AG09319 (cell line): ENCODE results near the gene ZNF790.
"Not testable (repeated sequence)": the region's sequence is repeated elsewhere in the genome, so short reads cannot be mapped to it uniquely, and the experiment has no call there.

ENCODE experiments used
- DNase-seq: peaks from one replicate; pipeline ENCODE4 v3.0.0-alpha.2; 2010; ENCODE audit warnings: low read depth; ENCODE audit errors: extremely low read depth
- CTCF ChIP-seq: IDR thresholded peaks from 2 replicates; pipeline ENCODE4 v1.5.1; 2011; ENCODE audit warnings: low read depth, mild to moderate bottlenecking, inconsistent platforms, low read length, moderate library complexity

The ZNF790 gene

DNA sequence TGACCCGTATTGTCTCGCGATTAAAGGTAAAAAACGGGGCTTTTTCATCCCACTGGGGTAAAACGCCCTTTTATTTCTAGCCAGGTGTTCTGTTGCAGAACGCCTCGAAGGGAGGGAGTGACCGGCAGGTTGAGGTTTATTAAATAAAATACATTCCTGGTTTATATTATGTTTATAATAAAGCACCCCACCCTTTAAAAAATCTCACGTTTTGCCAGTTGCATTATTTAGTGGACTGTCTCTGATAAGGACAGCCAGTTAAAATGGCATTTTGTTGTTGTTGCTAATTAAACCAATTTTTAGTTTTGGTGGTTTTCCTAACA is 40.4 kb downstream of the ZNF790 start:
- DNase-seq: no peak

DNA sequence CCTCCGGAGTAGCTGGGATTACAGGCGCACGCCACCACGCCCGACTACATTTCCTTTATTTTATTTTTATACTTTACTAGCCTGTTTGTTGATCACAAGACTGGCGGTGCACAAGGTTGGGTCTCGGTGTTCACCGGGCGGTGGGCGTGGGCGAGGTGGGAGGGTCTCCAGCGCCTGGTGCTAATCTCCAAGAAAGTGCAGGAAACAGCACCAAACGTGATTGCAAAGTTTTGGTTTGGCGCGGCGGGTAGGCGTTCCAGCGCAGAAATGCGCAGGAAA is 41.5 kb downstream of the ZNF790 start:
- DNase-seq: no peak
- no peak for TF ChIP-seq CTCF

More for the DNA sequence above, 40.4 kb downstream of the ZNF790 start:
- TF ChIP-seq CTCF: no peak; the same call in 1 of the 2 replicates

- DNase-seq: not testable (repeated sequence)
Measured at GRCh38 chr19:36791420-36792141, 46.6 kb downstream of the ZNF790 start.

DNA sequence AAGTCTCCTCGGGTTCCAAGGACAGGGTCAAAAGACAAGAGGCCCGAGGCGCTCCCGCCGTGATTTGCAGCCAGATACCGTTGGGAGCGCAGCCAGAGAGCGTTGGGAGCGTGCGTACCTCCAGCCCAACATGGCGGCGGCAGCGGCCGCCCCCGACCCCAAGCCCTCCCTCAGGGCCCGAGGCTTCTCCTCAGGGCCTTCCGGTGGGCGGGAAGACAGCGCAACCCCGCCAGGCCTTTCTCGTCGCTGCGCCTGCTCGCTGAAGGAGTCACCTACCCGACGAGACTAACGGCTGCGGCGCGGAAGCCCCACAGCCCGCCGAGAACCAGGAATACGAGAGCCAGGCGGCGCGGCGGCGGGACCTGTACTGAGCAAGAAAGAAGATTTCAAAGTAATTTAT is 62.4 kb downstream of the ZNF790 start:
- TF ChIP-seq CTCF: no peak
- DNase-seq: no peak

GRCh38 chr19:36773223-36773579 is 65.0 kb downstream of the ZNF790 start:
- no peak for TF ChIP-seq CTCF

DNA sequence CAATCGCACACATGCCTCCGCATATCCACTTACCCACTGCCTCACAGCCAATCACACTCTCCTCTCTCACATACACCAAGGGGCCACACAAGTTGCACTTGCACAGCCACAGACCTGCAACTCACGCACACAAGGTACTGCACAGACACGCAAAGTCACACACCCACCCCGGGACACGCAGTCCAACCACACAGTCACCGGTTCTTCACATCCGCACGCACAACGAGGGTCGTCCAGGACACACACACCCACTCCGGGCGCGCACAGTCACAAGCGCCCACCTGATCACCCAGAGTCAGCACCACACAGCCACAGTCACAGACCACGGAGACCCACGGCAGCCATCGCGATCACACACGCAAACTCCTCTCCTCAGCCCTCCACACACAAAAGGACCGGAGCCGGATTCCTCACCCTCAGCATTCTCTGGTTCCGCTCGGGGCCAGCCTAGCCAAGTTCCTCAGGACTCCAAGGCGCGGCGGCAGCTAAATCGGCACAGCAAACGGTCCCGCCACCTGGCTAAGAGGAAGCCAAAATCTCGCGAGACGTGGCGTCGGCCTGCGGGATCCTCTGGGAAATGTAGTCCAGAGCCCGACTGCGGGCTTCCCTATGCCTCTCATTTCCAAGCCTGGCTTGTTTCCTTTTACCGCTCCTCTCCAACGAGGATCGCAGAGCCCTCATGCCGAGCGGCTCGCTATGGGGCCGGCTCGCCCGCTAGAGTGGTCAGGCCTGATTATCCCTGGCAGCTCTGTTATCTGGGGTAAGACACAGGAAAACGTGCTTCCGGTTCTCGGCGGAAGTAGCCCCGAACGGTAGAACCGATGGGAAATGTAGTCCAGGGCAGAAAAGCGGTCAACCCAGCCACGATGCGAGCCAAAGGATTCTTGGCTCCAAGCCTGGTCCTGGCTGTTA is 65.6 kb downstream of the ZNF790 start, which contains the start of gene ZNF850:
Gene ZNF850 (minus strand): TSS at position 497 of the 912 bp plus-strand sequence. CDS start 10,201 bp downstream, outside the sequence.
- TF ChIP-seq CTCF: no peak
- DNase-seq: peak; percentile 78

More at GRCh38 chr19:36773223-36773579, 65.0 kb downstream of the ZNF790 start:
- no peak for DNase-seq

GRCh38 chr19:36771261-36772231 is 66.6 kb downstream of the ZNF790 start:
- peak; percentile 29 for DNase-seq
- TF ChIP-seq CTCF: no peak
